ENCODE results near the gene RFXANK.

- TF ChIP-seq EZH2 (IDR thresholded peaks at IDR 0.05; ENCODE audit: borderline replicate concordance, insufficient read depth, low read depth, low read length, poor library complexity, severe bottlenecking) (no peak), CTCF (IDR thresholded peaks at IDR 0.05) (no peak)
Observed at GRCh38 chr19:19202707-19203011, 10.6 kb downstream of the RFXANK start.

Data from B cell (primary cell).